ENCODE data around the gene RFNG. TPM values are rescaled to one million over a fixed set of nuclear protein-coding genes. Genes with fewer than 3 reads are reported as not detected.
A peak's percentile ranks its signal among the peaks of the same experiment; 100 is the strongest.

Gene RFNG
- total and polyA plus RNA-seq, 2 of the 13 experiments (the other 11 are each of a cell fraction or from before 2014, with no cell fraction given): 61.4 to 64.0 TPM

GRCh38 chr17:82065193-82065637 is 13.6 kb upstream of the RFNG start (continued):
- no peak for TF ChIP-seq ZNF280D (CRISPR knock-in tag; IDR thresholded peaks at IDR 0.05)
- TF ChIP-seq MYNN (CRISPR knock-in tag; IDR thresholded peaks at IDR 0.05; ENCODE audit: low read depth): no peak
- TF ChIP-seq ZNF280B (CRISPR knock-in tag; IDR thresholded peaks at IDR 0.05; ENCODE audit: borderline replicate concordance): no peak
- 0 out of 2 replicates have a peak, but pooled peaks have one; percentile 8 for TF ChIP-seq PREB (CRISPR knock-in tag; IDR thresholded peaks at IDR 0.05)
- TF ChIP-seq ZNF567 (CRISPR knock-in tag; IDR thresholded peaks at IDR 0.05; ENCODE audit: borderline replicate concordance): no peak
- no peak for TF ChIP-seq ZNF770 (CRISPR knock-in tag; IDR thresholded peaks at IDR 0.05)
- TF ChIP-seq IKZF1 (IDR thresholded peaks at IDR 0.05): no peak
- no peak for TF ChIP-seq ZNF576 (CRISPR knock-in tag; IDR thresholded peaks at IDR 0.05)
- no peak for TF ChIP-seq ZNF160 (CRISPR knock-in tag; IDR thresholded peaks at IDR 0.05)
- no peak for TF ChIP-seq NRL (CRISPR knock-in tag; IDR thresholded peaks at IDR 0.05; ENCODE audit: borderline replicate concordance)
- no peak for TF ChIP-seq NR2C2 (CRISPR knock-in tag; IDR thresholded peaks at IDR 0.05; ENCODE audit: borderline replicate concordance)
- TF ChIP-seq CEBPG (CRISPR knock-in tag; IDR thresholded peaks at IDR 0.05): no peak
- TF ChIP-seq KLF11 (CRISPR knock-in tag; IDR thresholded peaks at IDR 0.05): no peak
- no peak for TF ChIP-seq PRDM4 (CRISPR knock-in tag; IDR thresholded peaks at IDR 0.05; ENCODE audit: borderline replicate concordance)
- no peak for TF ChIP-seq ELF1 (CRISPR knock-in tag; IDR thresholded peaks at IDR 0.05)
- TF ChIP-seq CCDC6 (CRISPR knock-in tag; IDR thresholded peaks at IDR 0.05): 0 out of 2 replicates have a peak, but pooled peaks have one; percentile 9
- TF ChIP-seq JUN (CRISPR knock-in tag; IDR thresholded peaks at IDR 0.05): no peak
- TF ChIP-seq SNAPC5 (CRISPR knock-in tag; IDR thresholded peaks at IDR 0.05; ENCODE audit: borderline replicate concordance): no peak
- TF ChIP-seq NCOA2 (CRISPR knock-in tag; IDR thresholded peaks at IDR 0.05): no peak
- no peak for TF ChIP-seq TAF1 (CRISPR knock-in tag; IDR thresholded peaks at IDR 0.05)
